ENCODE results near the gene ARRB1.

- TF ChIP-seq TAF1 (IDR thresholded peaks at IDR 0.05; ENCODE audit: borderline replicate concordance, insufficient read depth, low read length) (no peak), POLR2AphosphoS5 (IDR thresholded peaks at IDR 0.05; ENCODE audit: low read depth, low read length) (no peak), REST (IDR thresholded peaks at IDR 0.05; ENCODE audit: insufficient read depth in 1 of 2, low read depth in 2 of 2, low read length in 2 of 2) (no peak)
Observed at GRCh38 chr11:75273411-75274391, 77.8 kb downstream of the ARRB1 start.
